GM19372 (cell line): Measurements from ENCODE around the gene CARD8.
"Not testable (repeated sequence)": the region's sequence is repeated elsewhere in the genome, so short reads cannot be mapped to it uniquely, and the experiment has no call there.

ENCODE experiments used
- ATAC-seq: cut with Tn5 transposase; IDR thresholded peaks from one replicate; pipeline ENCODE4 v1.9.1; 2021; ENCODE audit warnings: mild to moderate bottlenecking, low read depth, moderate library complexity; ENCODE audit not compliant: unreplicated experiment

The CARD8 gene

GRCh38 chr19:48269617-48270026, 13.9 kb upstream of the CARD8 start:
- not testable (repeated sequence) for ATAC-seq

DNA sequence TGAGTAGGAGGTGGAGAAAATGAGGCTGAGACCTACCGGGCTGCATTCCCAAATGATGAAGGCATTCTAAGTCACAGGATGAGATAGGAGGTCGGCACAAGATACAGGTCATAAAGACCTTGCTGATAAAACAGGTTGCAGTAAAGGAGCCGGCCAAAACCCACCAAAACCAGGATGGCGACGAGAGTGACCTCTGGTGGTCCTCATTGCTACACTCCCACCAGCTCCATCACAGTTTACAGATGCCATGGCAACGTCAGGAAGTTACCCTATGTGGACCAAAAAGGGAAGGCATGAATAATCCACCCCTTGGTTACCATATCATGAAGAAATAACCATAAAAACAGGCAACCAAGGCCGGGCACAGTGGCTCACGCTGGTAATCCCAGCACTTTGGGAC, 9.6 kb upstream of the CARD8 start:
- not testable (repeated sequence) for ATAC-seq

GRCh38 chr19:48260359-48260714, 4.6 kb upstream of the CARD8 start:
- not testable (repeated sequence) for ATAC-seq

- not testable (repeated sequence) for ATAC-seq
These were observed 3.3 kb upstream of the CARD8 start for GRCh38 chr19:48258992-48259391.

DNA sequence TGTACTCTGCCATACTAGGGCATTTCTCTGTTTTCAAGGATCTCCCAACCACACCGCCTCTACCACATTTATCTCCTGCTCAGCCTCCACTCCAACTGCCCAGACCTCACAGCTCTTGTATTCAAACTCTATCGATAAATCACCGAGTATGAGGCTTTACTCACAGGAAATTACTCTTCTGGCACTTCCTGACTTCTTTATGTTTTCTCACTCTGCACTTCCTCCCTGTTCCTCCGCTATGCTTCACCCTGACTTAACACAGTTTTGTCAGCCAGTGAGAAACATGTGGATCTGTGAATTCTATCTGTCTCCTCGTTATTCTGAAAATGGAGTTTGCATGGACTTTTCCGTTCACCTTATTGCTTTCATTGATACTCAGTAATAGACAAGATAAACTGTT, 2.6 kb upstream of the CARD8 start:
- ATAC-seq: no peak

- no peak for ATAC-seq
These were observed 1.2 kb downstream of the CARD8 start for GRCh38 chr19:48254529-48254970.

DNA sequence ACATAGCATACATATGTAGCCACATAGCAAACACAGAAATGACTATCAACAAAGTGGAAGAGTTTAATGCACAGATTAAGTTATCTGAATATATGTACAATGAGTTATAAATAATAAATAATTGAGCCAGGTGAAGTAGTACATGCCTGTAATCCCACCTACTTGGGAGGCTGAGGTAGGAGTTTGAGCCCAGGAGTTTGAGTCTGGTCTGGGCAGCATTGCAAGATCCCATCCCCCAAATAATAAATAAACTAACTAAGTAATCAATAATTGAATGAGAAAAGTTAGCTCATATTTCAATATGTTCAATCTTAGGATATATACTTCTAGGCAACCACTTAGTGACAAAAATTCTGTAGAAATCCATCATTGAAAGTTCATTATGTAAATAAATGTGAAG, 1.7 kb downstream of the CARD8 start:
- ATAC-seq: no peak

- no peak for ATAC-seq
These were observed 3.1 kb downstream of the CARD8 start for GRCh38 chr19:48252609-48253008.

DNA sequence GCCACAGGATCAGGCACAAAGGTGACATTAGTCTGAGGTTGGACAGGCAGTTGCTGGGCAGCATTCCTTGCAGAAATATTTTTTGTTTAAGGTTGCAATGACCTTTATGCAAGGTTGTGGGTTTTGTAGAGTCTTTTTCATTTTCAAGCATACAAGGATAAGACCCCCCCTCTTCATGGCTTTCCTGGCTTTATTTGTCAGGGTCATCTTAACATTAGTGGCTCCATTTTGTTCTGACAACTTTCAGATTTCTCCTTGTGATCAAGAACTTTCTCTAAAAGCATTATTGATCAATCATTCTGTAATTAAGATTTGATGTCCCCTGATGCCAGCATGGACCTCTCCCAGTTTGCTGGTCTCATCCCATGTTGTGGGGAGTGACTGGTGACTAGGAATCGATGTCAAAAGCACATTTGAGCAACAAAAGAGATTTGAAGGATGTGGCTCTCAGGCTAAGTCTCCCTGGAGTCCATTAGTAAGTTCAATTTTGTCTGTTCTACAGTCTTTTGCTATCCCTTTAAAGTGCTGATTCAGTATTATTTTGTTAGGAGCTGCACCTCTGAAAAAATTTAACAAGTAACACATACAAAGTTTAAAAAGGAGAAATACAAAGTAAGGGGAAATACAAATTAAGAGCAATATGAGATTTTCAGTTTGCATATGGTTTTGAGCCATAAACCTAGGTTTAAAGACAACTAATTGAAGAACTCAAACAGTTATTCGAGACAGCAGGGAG, 5.3 kb downstream of the CARD8 start:
- no peak for ATAC-seq

DNA sequence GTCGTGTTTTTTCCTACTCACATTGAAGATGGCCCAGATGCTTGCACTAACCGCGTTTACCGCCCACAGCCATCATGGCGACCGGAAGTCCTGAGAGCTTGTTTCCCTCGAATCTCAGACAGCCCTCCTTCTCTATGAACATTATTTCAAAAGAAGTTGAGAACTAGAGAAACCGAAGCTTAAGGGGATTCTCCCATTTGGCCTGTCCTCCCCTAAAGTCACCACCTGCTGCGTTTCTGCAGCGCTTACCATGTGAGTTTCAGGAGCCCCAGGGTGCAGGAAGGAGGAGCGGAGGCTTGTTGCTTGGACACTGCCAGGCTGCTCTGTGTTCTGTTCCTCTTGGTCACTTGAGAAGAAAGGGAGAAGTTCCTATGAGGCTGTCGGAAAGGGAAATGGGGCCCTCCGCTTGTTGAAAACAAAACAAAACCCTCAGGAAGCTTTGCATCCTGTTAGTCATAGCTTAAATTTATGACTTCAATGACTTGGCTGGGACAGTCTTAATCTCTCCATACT, 6.2 kb downstream of the CARD8 start:
- ATAC-seq: no peak

GRCh38 chr19:48248081-48248833, 7.5 kb downstream of the CARD8 start:
- no peak for ATAC-seq

- ATAC-seq: no peak
These were observed 8.5 kb downstream of the CARD8 start for GRCh38 chr19:48247212-48247611.

DNA sequence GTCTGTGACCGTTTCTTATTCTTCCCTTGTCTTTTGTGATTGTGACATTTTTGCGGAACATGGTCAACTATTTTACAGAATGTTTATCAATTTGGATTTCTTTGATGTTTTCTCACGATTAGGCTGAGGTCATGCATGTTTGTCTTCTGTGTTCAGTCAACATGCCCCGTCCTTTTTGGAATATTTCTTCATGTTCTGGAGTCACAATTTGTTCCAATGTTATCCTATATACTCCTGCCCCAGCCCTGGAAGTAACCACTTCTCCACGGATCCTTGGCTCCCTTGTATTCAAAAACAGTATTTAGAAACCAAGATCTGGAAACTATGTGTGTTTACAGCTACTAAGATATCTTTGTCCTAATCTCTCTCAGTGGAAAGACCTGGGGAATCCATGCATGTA, 9.6 kb downstream of the CARD8 start:
- ATAC-seq: no peak

- no peak for ATAC-seq
These were observed 11.4 kb downstream of the CARD8 start for GRCh38 chr19:48244281-48244680.

DNA sequence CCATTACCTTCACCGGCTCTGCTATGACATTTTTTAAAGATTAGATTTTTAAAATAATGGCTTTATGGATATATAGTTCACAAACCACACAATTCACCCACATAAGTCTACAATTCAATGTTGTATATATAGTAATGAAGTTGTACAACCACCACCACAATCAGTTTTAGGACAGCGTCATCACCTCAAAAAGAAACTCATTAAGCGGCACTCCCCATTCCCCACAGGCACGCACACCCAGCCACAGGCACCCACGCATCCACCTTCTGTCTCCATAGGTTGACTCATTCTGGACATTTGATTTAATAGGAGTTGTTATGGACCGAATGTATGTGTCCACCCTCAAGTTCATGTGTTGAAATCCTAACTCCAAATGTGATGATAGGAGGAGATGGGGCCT, 13.9 kb downstream of the CARD8 start:
- not testable (repeated sequence) for ATAC-seq

DNA sequence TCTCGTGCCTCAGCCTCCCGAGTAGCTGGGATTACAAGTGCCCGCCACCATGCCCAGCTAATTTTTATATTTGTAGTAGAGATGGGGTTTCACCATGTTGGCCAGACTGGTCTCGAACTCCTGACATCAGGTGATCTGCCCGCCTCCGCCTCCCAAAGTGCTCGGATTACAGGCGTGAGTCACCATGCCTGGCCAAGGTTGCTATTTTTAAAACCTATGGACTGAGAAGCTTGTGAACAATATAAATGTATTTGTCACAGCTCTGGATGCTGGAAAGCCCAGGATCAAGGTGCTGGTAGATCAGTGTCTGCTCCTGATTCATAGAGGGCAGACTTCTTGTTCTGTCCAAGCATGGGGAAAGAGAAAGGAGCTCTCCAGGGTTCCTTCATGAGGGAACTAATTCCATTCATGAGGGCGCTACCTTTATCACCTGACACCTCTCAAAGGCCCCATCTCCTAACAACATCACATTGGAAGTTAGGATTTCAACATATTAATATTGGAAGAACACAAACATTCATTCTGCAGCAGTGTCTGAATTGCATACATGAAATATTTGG, 16.1 kb downstream of the CARD8 start:
- no peak for ATAC-seq

GRCh38 chr19:48239120-48239519, 16.6 kb downstream of the CARD8 start:
- ATAC-seq: no peak

- no peak for ATAC-seq
These were observed 18.7 kb downstream of the CARD8 start for GRCh38 chr19:48237057-48237456.

GRCh38 chr19:48230555-48231129, 25.1 kb downstream of the CARD8 start:
- no peak for ATAC-seq

DNA sequence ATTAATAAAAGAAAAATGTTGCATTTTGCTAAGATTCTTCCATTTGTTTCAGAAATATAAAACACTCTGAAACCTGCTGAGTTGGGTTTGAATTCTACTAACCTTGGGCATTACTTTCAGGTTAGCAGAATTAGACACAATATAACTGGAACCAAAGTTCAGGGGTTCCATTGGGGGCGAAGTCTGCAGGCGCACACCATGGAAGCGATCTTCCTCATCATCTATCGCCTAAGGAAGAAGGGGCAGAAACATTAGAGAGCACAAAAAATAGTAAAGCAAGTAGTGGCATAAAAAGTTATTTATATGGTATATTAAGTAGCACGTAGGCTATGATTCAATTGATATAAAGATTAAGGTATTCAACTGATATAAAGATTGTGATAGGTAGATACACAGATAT, 34.1 kb downstream of the CARD8 start:
- no peak for ATAC-seq

- not testable (repeated sequence) for ATAC-seq
These were observed 34.9 kb downstream of the CARD8 start for GRCh38 chr19:48220784-48221183.
